ENCODE results near the gene OSBPL2.

Gene OSBPL2

GRCh38 chr20:62313460-62314338 is 75.4 kb downstream of the OSBPL2 start:
- no peak for DNase-seq (ENCODE audit: low spot score)

GRCh38 chr20:62314339-62314638 is 76.0 kb downstream of the OSBPL2 start:
- no peak for DNase-seq (ENCODE audit: low spot score)

GRCh38 chr20:62314711-62315302 is 76.5 kb downstream of the OSBPL2 start:
- no peak for DNase-seq (ENCODE audit: low spot score)

DNA sequence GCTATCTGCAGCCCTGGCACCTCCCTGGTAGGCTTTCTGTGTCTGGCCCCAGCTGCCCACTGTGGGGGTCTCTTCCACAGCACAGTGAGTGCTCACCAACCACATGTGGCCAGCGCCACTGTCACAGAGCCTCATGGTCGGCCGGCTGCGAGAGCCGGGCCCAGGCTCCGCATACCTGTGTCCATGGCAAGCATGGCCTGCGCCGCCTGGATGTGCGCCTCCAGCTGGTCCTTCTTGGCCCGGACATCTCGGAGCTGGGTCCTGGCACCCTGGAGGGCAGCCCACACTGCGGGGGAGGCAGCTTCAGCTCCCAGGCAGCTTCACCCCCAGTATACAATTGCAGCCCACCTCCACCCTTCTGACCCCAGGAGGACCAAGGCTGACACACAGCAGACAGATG is 77.5 kb downstream of the OSBPL2 start:
- DNase-seq (ENCODE audit: low spot score), result no peak

- DNase-seq (ENCODE audit: low spot score), result no peak
Observed at GRCh38 chr20:62316331-62317166, 78.2 kb downstream of the OSBPL2 start.

DNA sequence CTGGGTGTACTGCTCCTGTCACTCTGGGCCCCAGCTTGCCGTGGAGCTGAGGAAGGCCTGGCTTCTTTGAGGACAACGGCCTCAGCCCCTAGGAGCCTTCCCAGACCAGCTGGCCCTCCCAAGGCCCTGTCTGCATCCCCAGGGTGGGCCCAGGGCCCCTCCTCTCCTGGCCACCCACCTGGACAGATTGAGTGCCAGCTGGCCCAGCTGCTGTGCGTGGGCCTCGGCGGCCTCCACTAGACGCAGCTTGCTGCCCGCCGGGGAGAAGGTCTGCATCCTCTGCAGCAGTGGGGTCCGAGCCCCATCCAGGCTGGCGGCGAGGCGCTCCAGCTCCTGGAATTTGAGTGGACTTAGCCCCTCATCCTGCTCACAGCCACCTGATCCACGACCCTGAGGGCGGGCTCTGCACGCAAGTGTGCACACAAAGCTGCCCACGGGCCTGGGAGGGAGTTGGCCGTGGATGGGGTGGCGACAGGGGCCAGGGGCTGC is 78.9 kb downstream of the OSBPL2 start:
- DNase-seq (ENCODE audit: low spot score), result no peak

DNA sequence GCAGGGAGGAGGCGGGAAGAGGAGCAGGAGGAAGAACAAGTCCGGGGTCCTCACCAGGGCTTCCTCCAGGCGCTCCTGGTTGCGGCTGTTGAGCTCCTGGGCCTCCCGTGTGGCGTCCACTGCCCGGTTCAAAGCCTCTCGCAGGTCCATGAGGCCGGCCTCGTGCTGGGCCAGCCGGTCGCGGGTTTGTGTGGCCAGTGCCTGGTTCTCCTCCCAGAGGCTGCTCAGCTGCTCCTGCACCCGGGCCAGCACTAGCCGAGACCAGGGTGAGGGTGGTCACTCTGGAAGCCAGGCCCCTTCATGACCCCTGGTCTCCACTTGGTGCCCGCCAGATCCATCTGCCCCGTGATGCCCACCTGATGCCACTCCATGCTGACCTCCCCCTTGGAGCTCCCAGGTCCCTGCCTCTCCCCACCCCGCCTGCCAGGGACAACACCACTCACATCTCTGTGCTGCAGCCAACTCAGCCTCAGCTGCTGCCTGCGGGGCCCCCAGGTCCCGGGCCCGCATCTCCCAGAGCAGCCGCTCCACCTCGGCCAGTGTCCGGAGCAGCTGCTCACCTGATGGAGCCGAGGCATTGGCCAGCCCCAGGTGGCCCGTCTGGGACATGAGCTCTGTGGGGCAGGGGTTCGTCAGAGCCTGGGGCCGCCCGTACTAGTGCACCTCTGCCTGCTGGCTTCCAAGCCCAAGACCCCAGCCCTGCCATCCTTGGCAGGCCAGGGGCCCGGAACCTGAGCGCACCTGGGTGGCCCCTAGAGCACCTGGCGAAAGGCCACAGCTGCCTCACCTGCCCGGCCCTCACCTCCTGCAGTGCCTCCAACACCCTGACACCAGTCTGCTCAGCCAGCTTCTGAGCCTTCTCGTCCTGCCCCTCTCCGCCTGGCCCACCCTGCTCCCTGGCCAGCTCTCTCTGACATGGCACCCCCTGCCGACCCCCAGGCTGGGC is 80.4 kb downstream of the OSBPL2 start:
- DNase-seq (ENCODE audit: low spot score), result peak; percentile 49

GRCh38 chr20:62319346-62319909 is 81.1 kb downstream of the OSBPL2 start:
- no peak for DNase-seq (ENCODE audit: low spot score)

DNA sequence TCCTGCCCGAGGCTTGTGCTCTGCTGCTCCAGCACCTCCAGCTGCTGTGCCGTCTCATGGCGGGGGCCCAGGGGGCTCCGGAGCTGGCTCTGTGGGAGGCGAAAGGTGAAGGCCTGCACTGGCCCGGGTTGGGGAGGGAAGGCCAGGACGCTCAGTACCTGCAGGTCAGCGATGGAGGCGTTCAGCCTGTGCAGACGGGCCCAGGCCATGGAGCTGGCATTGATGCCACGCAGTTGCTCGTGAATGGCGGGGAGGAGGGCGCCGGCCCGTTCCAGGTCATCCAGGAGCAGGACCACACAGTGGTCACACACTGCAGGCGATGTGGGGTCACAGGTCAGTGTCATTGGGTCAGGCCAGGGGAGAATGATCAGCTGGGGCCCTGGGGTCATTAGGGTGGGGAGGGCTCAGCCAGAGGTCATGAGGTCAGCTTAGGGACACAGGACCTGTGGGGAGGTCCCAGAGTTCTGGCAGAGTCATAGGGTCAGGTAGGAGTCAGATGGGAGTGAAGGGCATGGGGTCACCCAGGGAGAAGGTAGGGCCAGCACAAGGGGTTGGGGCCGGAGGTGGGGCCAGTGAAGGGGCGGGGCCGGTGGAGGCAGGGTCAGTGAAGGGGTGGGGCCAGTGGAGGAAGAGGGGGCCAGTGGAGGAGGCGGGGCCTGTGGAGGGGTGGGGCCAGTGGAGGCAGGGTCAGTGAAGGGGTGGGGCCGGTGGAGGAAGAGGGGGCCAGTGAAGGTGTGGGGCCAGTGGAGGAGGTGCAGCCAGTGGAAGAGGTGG is 82.4 kb downstream of the OSBPL2 start:
- DNase-seq (ENCODE audit: low spot score), result peak; percentile 50

GRCh38 chr20:62321521-62321948 is 83.2 kb downstream of the OSBPL2 start:
- DNase-seq (ENCODE audit: low spot score), result peak; percentile 51

GRCh38 chr20:62321975-62322374 is 83.7 kb downstream of the OSBPL2 start:
- no peak for DNase-seq (ENCODE audit: low spot score)

GRCh38 chr20:62322492-62323041 is 84.2 kb downstream of the OSBPL2 start:
- DNase-seq (ENCODE audit: low spot score), result no peak

- DNase-seq (ENCODE audit: low spot score), result no peak
Observed at GRCh38 chr20:62323146-62323979, 85.0 kb downstream of the OSBPL2 start.

- no peak for DNase-seq (ENCODE audit: low spot score)
Observed at GRCh38 chr20:62323980-62324906, 85.9 kb downstream of the OSBPL2 start.

GRCh38 chr20:62325172-62325905 is 87.0 kb downstream of the OSBPL2 start:
- DNase-seq (ENCODE audit: low spot score), result no peak

- DNase-seq (ENCODE audit: low spot score), result no peak
Observed at GRCh38 chr20:62326559-62326958, 88.2 kb downstream of the OSBPL2 start.

Data from RKO (cell line).